HL-60 (cell line): ENCODE measurements around the gene SPTBN5.

Experiments
- GABPA ChIP-seq: IDR thresholded peaks from 2 replicates; pipeline ENCODE4 v1.6.1; 2012; ENCODE audit warnings: low read depth
- POLR2AphosphoS5 ChIP-seq: IDR thresholded peaks from 2 replicates; pipeline ENCODE4 v1.6.1; 2012; ENCODE audit warnings: low read depth
- TF ChIP-seq, protein P1 (sequence below): IDR thresholded peaks from one replicate; pipeline ENCODE4 v1.5.1; 2011; ENCODE audit warnings: low read length, control low read depth, inconsistent platforms; ENCODE audit not compliant: insufficient read depth
- TF ChIP-seq, protein P2 (sequence below): IDR thresholded peaks from 2 replicates; pipeline ENCODE4 v1.6.1; 2012; ENCODE audit warnings: low read depth; ENCODE audit not compliant: insufficient replicate concordance

DNA sequence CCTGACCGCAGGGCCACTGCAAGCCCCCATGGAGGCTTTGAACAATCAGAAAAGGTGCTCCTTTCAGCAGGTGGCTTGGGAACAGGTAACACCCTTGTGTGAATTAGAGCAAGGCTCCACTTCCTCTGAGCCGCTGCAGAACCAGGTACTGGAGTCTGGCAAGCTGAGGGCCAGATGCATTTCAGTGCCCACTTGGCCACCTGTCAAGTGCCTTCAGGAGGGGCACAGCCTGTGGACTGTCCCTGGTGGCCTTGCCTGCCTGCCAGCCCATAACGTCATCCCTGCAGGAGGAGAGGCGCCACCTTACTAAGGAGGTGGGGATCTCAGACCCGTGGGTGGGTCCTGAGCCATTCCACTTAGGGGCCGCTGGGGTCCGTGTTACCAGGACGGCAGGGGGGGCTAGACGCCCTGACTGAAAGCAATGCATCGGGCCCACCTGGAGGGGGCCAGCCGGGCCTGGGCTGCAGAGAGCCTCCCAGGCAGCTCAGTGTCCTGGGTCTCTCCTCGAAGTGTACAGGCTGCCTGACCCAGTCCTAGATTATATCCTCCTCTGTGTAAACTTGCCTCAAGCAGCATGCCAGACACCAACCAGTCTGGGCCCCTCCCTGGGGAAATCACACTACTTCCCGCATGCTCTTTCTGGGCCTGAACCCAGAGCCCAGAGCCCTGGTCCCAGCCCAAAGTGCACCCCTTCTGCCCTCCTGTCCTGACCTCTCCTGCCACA, 16.1 kb downstream of the SPTBN5 start:
- TF ChIP-seq, protein P1, sequence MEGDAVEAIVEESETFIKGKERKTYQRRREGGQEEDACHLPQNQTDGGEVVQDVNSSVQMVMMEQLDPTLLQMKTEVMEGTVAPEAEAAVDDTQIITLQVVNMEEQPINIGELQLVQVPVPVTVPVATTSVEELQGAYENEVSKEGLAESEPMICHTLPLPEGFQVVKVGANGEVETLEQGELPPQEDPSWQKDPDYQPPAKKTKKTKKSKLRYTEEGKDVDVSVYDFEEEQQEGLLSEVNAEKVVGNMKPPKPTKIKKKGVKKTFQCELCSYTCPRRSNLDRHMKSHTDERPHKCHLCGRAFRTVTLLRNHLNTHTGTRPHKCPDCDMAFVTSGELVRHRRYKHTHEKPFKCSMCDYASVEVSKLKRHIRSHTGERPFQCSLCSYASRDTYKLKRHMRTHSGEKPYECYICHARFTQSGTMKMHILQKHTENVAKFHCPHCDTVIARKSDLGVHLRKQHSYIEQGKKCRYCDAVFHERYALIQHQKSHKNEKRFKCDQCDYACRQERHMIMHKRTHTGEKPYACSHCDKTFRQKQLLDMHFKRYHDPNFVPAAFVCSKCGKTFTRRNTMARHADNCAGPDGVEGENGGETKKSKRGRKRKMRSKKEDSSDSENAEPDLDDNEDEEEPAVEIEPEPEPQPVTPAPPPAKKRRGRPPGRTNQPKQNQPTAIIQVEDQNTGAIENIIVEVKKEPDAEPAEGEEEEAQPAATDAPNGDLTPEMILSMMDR: no peak
- TF ChIP-seq POLR2AphosphoS5: no peak
- TF ChIP-seq GABPA: no peak
- TF ChIP-seq, protein P2, sequence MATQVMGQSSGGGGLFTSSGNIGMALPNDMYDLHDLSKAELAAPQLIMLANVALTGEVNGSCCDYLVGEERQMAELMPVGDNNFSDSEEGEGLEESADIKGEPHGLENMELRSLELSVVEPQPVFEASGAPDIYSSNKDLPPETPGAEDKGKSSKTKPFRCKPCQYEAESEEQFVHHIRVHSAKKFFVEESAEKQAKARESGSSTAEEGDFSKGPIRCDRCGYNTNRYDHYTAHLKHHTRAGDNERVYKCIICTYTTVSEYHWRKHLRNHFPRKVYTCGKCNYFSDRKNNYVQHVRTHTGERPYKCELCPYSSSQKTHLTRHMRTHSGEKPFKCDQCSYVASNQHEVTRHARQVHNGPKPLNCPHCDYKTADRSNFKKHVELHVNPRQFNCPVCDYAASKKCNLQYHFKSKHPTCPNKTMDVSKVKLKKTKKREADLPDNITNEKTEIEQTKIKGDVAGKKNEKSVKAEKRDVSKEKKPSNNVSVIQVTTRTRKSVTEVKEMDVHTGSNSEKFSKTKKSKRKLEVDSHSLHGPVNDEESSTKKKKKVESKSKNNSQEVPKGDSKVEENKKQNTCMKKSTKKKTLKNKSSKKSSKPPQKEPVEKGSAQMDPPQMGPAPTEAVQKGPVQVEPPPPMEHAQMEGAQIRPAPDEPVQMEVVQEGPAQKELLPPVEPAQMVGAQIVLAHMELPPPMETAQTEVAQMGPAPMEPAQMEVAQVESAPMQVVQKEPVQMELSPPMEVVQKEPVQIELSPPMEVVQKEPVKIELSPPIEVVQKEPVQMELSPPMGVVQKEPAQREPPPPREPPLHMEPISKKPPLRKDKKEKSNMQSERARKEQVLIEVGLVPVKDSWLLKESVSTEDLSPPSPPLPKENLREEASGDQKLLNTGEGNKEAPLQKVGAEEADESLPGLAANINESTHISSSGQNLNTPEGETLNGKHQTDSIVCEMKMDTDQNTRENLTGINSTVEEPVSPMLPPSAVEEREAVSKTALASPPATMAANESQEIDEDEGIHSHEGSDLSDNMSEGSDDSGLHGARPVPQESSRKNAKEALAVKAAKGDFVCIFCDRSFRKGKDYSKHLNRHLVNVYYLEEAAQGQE: no peak
